AG09309 (cell line): ENCODE data around the gene SLC25A29.
"Not testable (repeated sequence)": the region's sequence is repeated elsewhere in the genome, so short reads cannot be mapped to it uniquely, and the experiment has no call there.

Experiments
- DNase-seq: peaks from one replicate; pipeline ENCODE4 v3.0.0-alpha.2; 2010; ENCODE audit warnings: low read depth
- H3K4me3 ChIP-seq: 2 replicates; pipeline ENCODE4 v1.5.1; 2011; ENCODE audit warnings: mild to moderate bottlenecking, low read depth, low read length, moderate library complexity; ENCODE audit not compliant: control insufficient read depth
- TF ChIP-seq, protein P1 (sequence below): IDR thresholded peaks from 2 replicates; pipeline ENCODE4 v1.5.1; 2011; ENCODE audit warnings: mild to moderate bottlenecking, low read depth, low read length, inconsistent platforms; ENCODE audit not compliant: insufficient read depth, control insufficient read depth; ENCODE audit errors: missing control alignments

SLC25A29 gene

DNA sequence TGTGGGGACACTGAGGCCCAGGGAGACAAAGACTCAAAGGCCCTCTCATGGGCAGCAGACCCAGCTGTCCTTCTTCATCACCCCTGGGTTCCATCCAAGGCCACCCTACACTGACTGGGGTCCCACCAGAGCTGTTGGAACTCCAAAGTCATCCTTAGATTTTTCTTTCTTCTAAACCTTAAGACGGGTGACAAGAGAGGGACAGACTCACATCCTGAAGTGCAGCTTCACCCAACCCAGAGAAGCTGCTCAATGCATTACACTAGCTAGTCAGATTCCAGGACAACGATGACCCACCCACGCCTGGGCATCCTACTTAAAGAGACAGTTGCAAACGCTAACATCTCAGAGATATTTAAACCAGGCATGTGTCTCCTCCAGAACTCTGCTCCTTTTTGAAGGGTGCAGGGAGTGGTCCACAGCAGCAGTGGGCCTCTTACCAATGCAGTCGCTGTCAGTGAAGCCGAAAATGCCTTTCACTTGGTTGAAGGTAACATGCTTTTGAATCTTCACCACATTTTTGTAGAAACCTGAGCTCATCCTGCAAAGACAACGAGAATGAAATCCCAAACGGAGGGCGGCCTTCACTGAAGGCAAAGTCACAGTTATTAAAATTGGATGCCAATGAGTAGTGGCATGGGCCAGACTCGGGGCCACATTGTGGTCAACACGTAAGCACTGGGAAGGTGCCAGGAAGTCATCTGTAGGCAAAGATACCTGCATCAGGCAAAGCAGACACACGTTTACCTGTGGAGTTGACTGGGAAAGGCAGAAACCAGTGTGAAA, 40.3 kb upstream of the SLC25A29 start:
- H3K4me3 ChIP-seq = no peak overlapping the region
- no peak for DNase-seq
- TF ChIP-seq, protein P1, sequence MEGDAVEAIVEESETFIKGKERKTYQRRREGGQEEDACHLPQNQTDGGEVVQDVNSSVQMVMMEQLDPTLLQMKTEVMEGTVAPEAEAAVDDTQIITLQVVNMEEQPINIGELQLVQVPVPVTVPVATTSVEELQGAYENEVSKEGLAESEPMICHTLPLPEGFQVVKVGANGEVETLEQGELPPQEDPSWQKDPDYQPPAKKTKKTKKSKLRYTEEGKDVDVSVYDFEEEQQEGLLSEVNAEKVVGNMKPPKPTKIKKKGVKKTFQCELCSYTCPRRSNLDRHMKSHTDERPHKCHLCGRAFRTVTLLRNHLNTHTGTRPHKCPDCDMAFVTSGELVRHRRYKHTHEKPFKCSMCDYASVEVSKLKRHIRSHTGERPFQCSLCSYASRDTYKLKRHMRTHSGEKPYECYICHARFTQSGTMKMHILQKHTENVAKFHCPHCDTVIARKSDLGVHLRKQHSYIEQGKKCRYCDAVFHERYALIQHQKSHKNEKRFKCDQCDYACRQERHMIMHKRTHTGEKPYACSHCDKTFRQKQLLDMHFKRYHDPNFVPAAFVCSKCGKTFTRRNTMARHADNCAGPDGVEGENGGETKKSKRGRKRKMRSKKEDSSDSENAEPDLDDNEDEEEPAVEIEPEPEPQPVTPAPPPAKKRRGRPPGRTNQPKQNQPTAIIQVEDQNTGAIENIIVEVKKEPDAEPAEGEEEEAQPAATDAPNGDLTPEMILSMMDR = no peak

DNA sequence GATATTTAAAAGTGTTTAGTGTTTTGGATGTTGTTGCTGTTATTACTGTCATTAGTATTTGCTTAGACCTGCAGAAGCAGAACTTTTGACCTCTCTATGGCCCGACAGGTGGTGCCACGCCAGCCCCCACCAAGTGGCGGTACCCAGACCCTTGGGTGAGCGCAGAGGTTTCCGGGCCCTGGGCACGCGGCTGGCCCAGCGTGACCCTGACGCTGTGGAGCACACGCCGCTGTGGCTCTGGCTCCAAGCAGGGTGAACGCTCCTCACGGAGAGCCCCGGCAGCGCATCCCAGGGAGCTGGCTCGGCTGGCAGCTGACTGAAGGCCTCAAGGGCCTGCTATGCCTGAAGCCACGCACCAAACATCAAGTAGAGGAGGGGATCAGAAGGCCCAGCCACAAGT, 39.5 kb upstream of the SLC25A29 start:
- H3K4me3 ChIP-seq = no peak overlapping the region
- no peak for DNase-seq
- TF ChIP-seq, protein P1 = no peak

DNA sequence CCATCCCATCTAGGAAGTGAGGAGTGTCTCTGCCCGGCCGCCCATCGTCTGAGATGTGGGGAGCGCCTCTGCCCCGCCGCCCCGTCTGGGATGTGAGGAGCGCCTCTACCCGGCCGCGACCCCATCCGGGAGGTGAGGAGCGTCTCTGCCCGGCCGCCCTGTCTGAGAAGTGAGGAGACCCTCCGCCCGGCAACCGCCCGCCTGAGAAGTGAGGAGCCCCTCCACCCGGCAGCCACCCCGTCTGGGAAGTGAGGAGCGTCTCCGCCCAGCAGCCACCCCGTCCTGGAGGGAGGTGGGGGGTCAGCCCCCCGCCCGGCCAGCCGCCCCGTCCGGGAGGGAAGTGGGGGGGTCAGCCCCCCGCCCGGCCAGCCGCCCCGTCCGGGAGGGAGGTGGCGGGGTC, 38.4 kb upstream of the SLC25A29 start:
- DNase-seq = not testable (repeated sequence)

DNA sequence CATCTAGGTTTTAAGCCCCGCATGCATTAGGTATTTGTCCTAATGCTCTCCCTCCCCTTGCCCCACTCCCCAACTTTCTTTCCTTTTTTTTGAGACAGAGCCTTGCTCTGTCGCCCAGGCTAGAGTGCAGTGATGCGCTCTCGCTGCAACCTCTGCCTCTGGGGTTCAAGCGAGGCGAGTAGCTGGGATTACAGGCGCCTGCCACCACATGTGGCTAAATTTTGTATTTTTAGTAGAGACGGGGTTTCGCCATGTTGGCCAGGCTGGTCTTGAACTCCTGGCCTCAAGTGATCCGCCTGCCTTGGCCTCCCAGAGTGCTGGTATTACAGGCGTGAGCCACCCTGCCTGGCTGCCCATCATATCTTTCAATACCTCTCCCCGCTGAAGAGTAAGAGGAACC, 36.6 kb upstream of the SLC25A29 start:
- not testable (repeated sequence) for H3K4me3 ChIP-seq, DNase-seq

More for the DNA sequence above, 38.4 kb upstream of the SLC25A29 start:
- H3K4me3 ChIP-seq = not testable (repeated sequence)

DNA sequence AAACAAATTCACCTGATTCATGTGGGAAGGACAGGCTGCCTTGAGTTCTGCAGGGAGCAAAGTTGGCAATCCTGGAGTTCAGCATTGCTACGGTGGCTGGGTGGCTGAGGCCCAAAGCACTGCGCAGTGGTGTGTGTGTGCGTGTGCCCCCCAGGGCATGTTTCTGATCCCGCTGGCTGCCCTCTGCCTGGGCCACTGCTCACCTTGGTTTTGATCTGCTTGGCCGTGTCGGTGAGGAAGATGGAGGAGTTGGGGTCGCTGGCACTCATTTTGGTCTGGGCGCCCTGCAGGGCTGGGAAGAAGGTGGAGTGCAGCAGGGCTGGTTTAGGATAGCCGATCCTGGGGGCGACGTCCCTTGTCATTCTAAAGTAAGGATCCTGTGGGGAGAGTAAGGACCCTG, 36.0 kb upstream of the SLC25A29 start:
- DNase-seq = no peak
- no peak overlapping the region for H3K4me3 ChIP-seq
- TF ChIP-seq, protein P1 = no peak

DNA sequence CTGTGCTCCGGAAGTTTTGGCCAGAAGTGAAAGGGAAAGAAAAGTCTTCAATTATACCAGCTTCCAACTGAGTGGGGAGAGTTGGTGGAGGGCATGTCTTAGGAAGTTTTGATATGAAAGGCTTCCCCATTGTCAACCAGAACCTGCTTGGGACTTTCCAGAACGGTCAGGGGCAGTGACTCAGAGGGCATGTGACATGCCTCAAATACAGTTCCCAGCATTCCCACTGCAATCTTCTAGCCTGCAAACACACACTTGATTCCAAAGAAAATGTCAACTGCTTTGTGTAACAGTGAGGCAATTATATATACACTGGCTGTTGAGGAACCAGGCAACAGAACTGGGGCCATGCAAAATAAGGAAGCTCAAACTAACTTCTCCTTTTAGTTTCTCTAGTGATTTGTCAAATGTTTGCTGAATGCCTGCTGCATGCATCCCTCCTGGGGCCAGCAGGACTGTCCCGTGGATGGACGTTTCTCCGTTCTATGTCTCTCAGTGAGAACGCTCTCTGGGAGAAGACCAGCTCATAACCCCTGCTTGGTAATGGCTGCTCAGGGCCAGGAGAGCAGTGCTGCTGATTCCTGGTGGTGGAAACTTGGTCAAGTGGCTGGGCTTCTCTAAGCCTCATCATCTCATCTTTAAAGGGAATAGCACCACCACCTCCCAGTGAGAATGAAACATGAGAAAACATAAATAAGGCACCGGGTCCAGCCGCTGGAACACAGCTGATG, 35.2 kb upstream of the SLC25A29 start:
- peak; percentile 14 for DNase-seq
- H3K4me3 ChIP-seq = no peak overlapping the region
- TF ChIP-seq, protein P1 = no peak

DNA sequence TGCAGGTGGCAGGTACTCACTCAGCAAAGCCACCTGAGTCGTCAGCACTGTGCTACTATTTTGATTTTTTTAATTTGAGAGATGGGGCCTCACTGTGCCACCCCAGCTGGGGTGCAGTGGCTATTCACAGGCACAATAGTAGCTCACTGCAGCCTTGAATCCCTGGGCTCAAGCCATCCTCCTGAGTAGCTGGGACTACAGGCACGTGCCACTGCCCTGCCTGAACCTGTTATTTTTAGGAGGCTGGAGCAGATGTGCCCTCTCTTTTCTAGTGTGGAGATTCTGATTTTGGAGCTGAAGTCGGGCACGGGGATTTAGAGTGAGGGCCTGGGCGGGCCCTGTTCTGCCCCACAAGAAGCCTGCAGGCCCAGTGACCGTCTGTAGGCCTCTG, 34.2 kb upstream of the SLC25A29 start:
- DNase-seq = no peak
- no peak overlapping the region for H3K4me3 ChIP-seq
- TF ChIP-seq, protein P1 = no peak
